CD4-positive, CD25-positive, alpha-beta regulatory T cell (primary cell): ENCODE results near the gene RABGGTB. TPM values are rescaled to one million over a fixed set of nuclear protein-coding genes. Genes with fewer than 3 reads are reported as not detected.

Source experiments
- ATAC-seq, 2 donors: fragments of 150-1000 bp; cut with Tn5 transposase; one replicate each; pipeline ENCODE4 v1.10.0; 2021; ENCODE audit warnings: low read depth in 2 of 2, moderate number of reproducible peaks in 2 of 2, moderate library complexity in 1 of 2
- DNase-seq, 3 donors: peaks; one replicate each; pipeline versions ENCODE4 v3.0.0 to v3.0.0-alpha.2; 2012 to 2022; ENCODE audit warnings: mixed read lengths in 1 of 3
- H3K27ac ChIP-seq: one replicate; pipeline ENCODE4 v1.7.0; 2013; ENCODE audit warnings: mild to moderate bottlenecking, low read length; ENCODE audit not compliant: insufficient read depth, poor library complexity, severe bottlenecking
- H3K27me3 ChIP-seq: one replicate; pipeline ENCODE4 v1.7.0; 2013; ENCODE audit warnings: low read length; ENCODE audit not compliant: control insufficient read depth, insufficient read depth
- H3K36me3 ChIP-seq: one replicate; pipeline ENCODE4 v1.7.0; 2013; ENCODE audit warnings: mild to moderate bottlenecking, low read length, moderate library complexity; ENCODE audit not compliant: control insufficient read depth, insufficient read depth
- H3K4me1 ChIP-seq: 2 replicates; pipeline ENCODE4 v1.7.0; 2013; ENCODE audit warnings: mild to moderate bottlenecking, low read length; ENCODE audit not compliant: insufficient read depth, control insufficient read depth, poor library complexity, severe bottlenecking
- H3K4me3 ChIP-seq: one replicate; pipeline ENCODE4 v1.7.0; 2013; ENCODE audit warnings: low read depth, mild to moderate bottlenecking, low read length, moderate library complexity
- H3K9me3 ChIP-seq, 2 experiments: 1 replicate in 1 of 2; 2 replicates in 1 of 2; pipeline ENCODE4 v1.7.0; 2013; ENCODE audit warnings: low read length in 2 of 2, mild to moderate bottlenecking in 1 of 2, moderate library complexity in 1 of 2; ENCODE audit not compliant: control insufficient read depth in 2 of 2
- H3K27ac Mint-ChIP-seq, 3 donors: one replicate each; pipeline ENCODE4 v1.8.0; 2020 to 2022; ENCODE audit warnings: mild to moderate bottlenecking in 3 of 3, mixed read lengths in 3 of 3, moderate library complexity in 2 of 3
- H3K27me3 Mint-ChIP-seq: one replicate; pipeline ENCODE4 v1.8.0; 2022; ENCODE audit warnings: mild to moderate bottlenecking, mixed read lengths
- H3K36me3 Mint-ChIP-seq: one replicate; pipeline ENCODE4 v1.8.0; 2020; ENCODE audit warnings: mixed read lengths
- H3K4me1 Mint-ChIP-seq, 4 donors: one replicate each; pipeline ENCODE4 v1.8.0; 2020 to 2022; ENCODE audit warnings: mixed read lengths in 4 of 4, mild to moderate bottlenecking in 1 of 4
- H3K4me3 Mint-ChIP-seq, 4 donors: one replicate each; pipeline ENCODE4 v1.8.0; 2020 to 2022; ENCODE audit warnings: mild to moderate bottlenecking in 4 of 4, mixed read lengths in 4 of 4, moderate library complexity in 3 of 4
- H3K9me3 Mint-ChIP-seq, 7 donors: one replicate each; pipeline ENCODE4 v1.8.0; 2020 to 2022; ENCODE audit warnings: mixed read lengths in 7 of 7, mild to moderate bottlenecking in 3 of 7, moderate library complexity in 2 of 7
- polyA plus RNA-seq, 4 donors: library from polyadenylated mRNA; unstranded; fragments of 300-500 nt; fragmentation: Illumina TruSeq; gene quantifications; one replicate each; pipeline ENCODE4 v1.2.3, GENCODE V29; 2021
- total RNA-seq: library from RNA; stranded (reverse); gene quantifications from one replicate; pipeline ENCODE4 v1.2.3, GENCODE V29; 2022

The RABGGTB gene
- total and polyA plus RNA-seq, 5 donors from 2014 or later, result 7.3 to 116 (median 10.9) TPM

- ATAC-seq (no peak), DNase-seq (no peak)
- Histone ChIP-seq H3K4me3 (peak overlapping the region; percentile 97), H3K9me3 (no peaks in the 10 kb centered on the region), H3K27me3 (no peaks in the 10 kb centered on the region), H3K27ac (peak overlapping the region; percentile 84), H3K4me1 (peaks cover 55% of the 10 kb centered on the region), H3K36me3 (peaks cover 33% of the 10 kb centered on the region)
- Mint-ChIP-seq H3K9me3 (no peaks in the 10 kb centered on the region), H3K27me3 (no peaks in the 10 kb centered on the region), H3K27ac (peak overlapping the region; percentile 76 to 98 (median 97)), H3K4me1 (peaks cover 18 to 68% (median 46%) of the 10 kb centered on the region in 4 donors), H3K4me3 (peak overlapping the region; percentile 93 to 99 (median 97)), H3K36me3 (peaks cover 31% of the 10 kb centered on the region)
These were observed 941 bp downstream of the RABGGTB start for GRCh38 chr1:75786901-75787493.

GRCh38 chr1:75787524-75787923, 1.5 kb downstream of the RABGGTB start:
- Histone ChIP-seq H3K4me3 (peak overlapping the region; percentile 97), H3K4me1 (peaks cover 55% of the 10 kb centered on the region)

GRCh38 chr1:75789988-75790387, 3.9 kb downstream of the RABGGTB start:
- Mint-ChIP-seq H3K27me3 (no peaks in the 10 kb centered on the region), H3K4me1 (peaks cover 29 to 84% (median 53%) of the 10 kb centered on the region in 4 donors), H3K4me3 (peak overlapping the region; percentile 64 to 99 (median 75)), H3K36me3 (peaks cover 53% of the 10 kb centered on the region), H3K9me3 (no peaks in the 10 kb centered on the region), H3K27ac (peak overlapping the region in 2 of 3 donors; percentile 75 to 98)
- Histone ChIP-seq H3K9me3 (no peaks in the 10 kb centered on the region), H3K4me3 (peak overlapping the region; percentile 97), H3K36me3 (peaks cover 59% of the 10 kb centered on the region), H3K27ac (peak overlapping the region; percentile 45), H3K4me1 (peaks cover 55% of the 10 kb centered on the region), H3K27me3 (no peaks in the 10 kb centered on the region)
- DNase-seq, result no peak
- no peak for ATAC-seq

More at GRCh38 chr1:75787524-75787923, 1.5 kb downstream of the RABGGTB start:
- no peaks in the 10 kb centered on the region for H3K9me3 ChIP-seq
- Mint-ChIP-seq H3K27ac (peak overlapping the region; percentile 76 to 98 (median 97)), H3K27me3 (no peaks in the 10 kb centered on the region), H3K4me1 (peaks cover 22 to 71% (median 46%) of the 10 kb centered on the region in 4 donors), H3K9me3 (no peaks in the 10 kb centered on the region), H3K36me3 (peaks cover 34% of the 10 kb centered on the region), H3K4me3 (peak overlapping the region; percentile 93 to 99 (median 97))
- peaks cover 38% of the 10 kb centered on the region for H3K36me3 ChIP-seq
- DNase-seq, result peak in 2 of 3 donors; percentile 17 to 40
- ATAC-seq, result no peak
- H3K27me3 ChIP-seq, result no peaks in the 10 kb centered on the region
- H3K27ac ChIP-seq, result peak overlapping the region; percentile 84

- Histone ChIP-seq H3K27ac (peak overlapping the region; percentile 45), H3K9me3 (no peaks in the 10 kb centered on the region), H3K36me3 (peaks cover 69% of the 10 kb centered on the region), H3K27me3 (no peaks in the 10 kb centered on the region), H3K4me3 (peak overlapping the region; percentile 46), H3K4me1 (peaks cover 50% of the 10 kb centered on the region)
- peaks cover 58% of the 10 kb centered on the region for H3K36me3 Mint-ChIP-seq
- H3K4me3 Mint-ChIP-seq, result peak overlapping the region; percentile 33 to 64 (median 45)
- ATAC-seq, result no peak
- no peaks in the 10 kb centered on the region for H3K27me3 Mint-ChIP-seq
- no peaks in the 10 kb centered on the region for H3K9me3 Mint-ChIP-seq
- H3K4me1 Mint-ChIP-seq, result peaks cover 29 to 75% (median 52%) of the 10 kb centered on the region in 4 donors
- H3K27ac Mint-ChIP-seq, result peak overlapping the region; percentile 20 to 88 (median 84)
- DNase-seq, result no peak
These were observed 5.0 kb downstream of the RABGGTB start for GRCh38 chr1:75791022-75791421.

GRCh38 chr1:75792091-75792490, 6.0 kb downstream of the RABGGTB start:
- H3K27ac ChIP-seq, result no peak overlapping the region
- Mint-ChIP-seq H3K4me1 (peaks cover 23 to 67% (median 49%) of the 10 kb centered on the region in 4 donors), H3K27me3 (no peaks in the 10 kb centered on the region), H3K9me3 (no peaks in the 10 kb centered on the region), H3K27ac (no peak overlapping the region), H3K36me3 (peaks cover 65% of the 10 kb centered on the region), H3K4me3 (no peak overlapping the region)
- DNase-seq, result no peak
- no peak for ATAC-seq
- H3K36me3 ChIP-seq, result peaks cover 75% of the 10 kb centered on the region
- no peaks in the 10 kb centered on the region for H3K27me3 ChIP-seq
- H3K9me3 ChIP-seq, result no peaks in the 10 kb centered on the region
- peaks cover 44% of the 10 kb centered on the region for H3K4me1 ChIP-seq
- H3K4me3 ChIP-seq, result no peak overlapping the region

GRCh38 chr1:75794382-75794781, 8.3 kb downstream of the RABGGTB start:
- Histone ChIP-seq H3K4me1 (peaks cover 21% of the 10 kb centered on the region), H3K9me3 (no peaks in the 10 kb centered on the region), H3K27me3 (no peaks in the 10 kb centered on the region), H3K36me3 (peaks cover 64% of the 10 kb centered on the region), H3K4me3 (no peak overlapping the region), H3K27ac (no peak overlapping the region)
- Mint-ChIP-seq H3K9me3 (peaks cover 0 to 1% (median 0%) of the 10 kb centered on the region in 7 donors), H3K4me1 (peaks cover 26 to 44% (median 30%) of the 10 kb centered on the region in 4 donors), H3K4me3 (no peak overlapping the region), H3K36me3 (peaks cover 61% of the 10 kb centered on the region), H3K27me3 (no peaks in the 10 kb centered on the region), H3K27ac (no peak overlapping the region)
- no peak for DNase-seq
- no peak for ATAC-seq

GRCh38 chr1:75795703-75796193, 9.7 kb downstream of the RABGGTB start:
- Mint-ChIP-seq H3K4me1 (peaks cover 20 to 30% (median 21%) of the 10 kb centered on the region in 4 donors), H3K27me3 (no peaks in the 10 kb centered on the region), H3K27ac (no peak overlapping the region), H3K36me3 (peaks cover 48% of the 10 kb centered on the region), H3K9me3 (peaks cover 0 to 1% (median 0%) of the 10 kb centered on the region in 7 donors), H3K4me3 (no peak overlapping the region)
- H3K9me3 ChIP-seq, result no peaks in the 10 kb centered on the region
- peaks cover 8% of the 10 kb centered on the region for H3K4me1 ChIP-seq
- no peak overlapping the region for H3K27ac ChIP-seq
- H3K4me3 ChIP-seq, result no peak overlapping the region
- H3K27me3 ChIP-seq, result no peaks in the 10 kb centered on the region
- DNase-seq, result no peak
- H3K36me3 ChIP-seq, result peaks cover 55% of the 10 kb centered on the region
- no peak for ATAC-seq
